HG02885 (cell line): Measurements from ENCODE around the gene USP37.

Experiments used
- ATAC-seq: cut with Tn5 transposase; IDR thresholded peaks from one replicate; pipeline ENCODE4 v1.9.1; 2021; ENCODE audit warnings: mild to moderate bottlenecking; ENCODE audit not compliant: unreplicated experiment, poor library complexity

Gene USP37

GRCh38 chr2:218406209-218406948 lies 161.8 kb downstream of the USP37 start:
- peak; percentile 89 for ATAC-seq

- peak; percentile 17 for ATAC-seq
Measured at GRCh38 chr2:218405746-218406208, 162.4 kb downstream of the USP37 start.

GRCh38 chr2:218405086-218405745 lies 162.9 kb downstream of the USP37 start:
- no peak for ATAC-seq

- no peak for ATAC-seq
Measured at GRCh38 chr2:218404351-218405085, 163.6 kb downstream of the USP37 start.

GRCh38 chr2:218403810-218404209 lies 164.3 kb downstream of the USP37 start:
- ATAC-seq = no peak

- ATAC-seq = no peak
Measured at GRCh38 chr2:218402911-218403411, 165.2 kb downstream of the USP37 start.

GRCh38 chr2:218402491-218402901 lies 165.7 kb downstream of the USP37 start:
- no peak for ATAC-seq

DNA sequence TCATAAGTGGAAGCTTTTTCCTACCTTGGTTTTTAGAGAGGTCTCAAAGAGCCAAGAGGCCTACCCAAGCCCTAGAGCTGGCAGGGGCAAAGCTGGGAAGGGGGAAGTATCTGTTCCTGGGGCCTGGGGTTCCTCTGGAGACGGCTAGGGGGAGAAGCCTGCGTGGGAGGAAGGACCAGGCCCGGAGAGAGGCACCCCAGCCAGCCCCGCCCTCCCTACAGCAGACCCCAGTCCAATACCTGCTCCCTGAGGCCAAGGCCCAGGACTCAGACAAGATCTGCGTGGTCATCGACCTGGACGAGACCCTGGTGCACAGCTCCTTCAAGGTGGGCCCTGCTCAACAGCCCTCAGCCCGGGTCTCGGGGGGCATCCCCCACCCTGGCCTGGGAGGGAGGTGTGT lies 166.3 kb downstream of the USP37 start:
- no peak for ATAC-seq

DNA sequence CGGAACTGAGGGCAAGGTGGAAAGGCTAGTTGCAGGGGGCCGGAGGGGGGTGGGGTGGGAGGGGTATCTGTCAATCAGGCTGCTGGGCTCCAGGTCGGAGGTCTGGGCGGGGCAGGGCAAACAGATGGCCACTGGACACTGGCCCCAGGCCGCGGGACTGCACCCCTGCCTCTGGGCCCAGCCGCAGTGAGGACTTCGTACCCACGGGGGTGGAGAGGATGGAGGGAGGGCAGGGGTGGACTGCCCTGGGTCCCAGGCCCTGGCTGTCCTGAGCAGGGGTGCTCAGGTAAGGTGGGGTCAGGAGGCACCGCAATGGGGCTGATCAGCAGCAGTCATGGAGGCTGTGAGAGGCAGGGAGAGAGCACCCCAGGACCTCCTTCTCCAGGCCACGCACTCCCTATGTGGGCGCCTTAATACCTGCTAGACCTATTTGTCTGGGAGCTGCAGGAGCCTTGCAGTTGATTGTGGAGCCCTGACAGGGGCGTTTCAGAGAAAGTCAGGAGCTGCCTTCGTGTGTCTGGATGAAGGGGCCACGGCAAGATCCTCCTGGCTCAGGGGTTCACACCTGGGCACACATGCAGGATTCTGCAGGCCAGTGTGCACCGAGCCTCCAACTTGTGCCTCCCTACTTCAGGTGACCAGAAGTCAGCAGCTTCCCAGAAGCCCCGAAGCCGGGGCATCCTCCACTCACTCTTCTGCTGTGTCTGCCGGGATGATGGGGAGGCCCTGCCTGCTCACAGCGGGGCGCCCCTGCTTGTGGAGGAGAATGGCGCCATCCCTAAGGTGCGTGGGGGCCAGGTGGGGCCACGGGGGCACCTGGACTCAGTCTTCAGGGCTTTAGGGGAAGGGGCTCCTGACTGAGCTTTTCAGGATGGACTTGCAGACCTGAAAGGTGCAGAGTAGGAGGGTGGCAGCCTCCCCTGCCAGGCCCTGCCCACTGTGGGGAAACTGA lies 166.9 kb downstream of the USP37 start:
- ATAC-seq = no peak
